ENCODE measurements around the gene DPP9. TPM values are rescaled to one million over a fixed set of nuclear protein-coding genes. Genes with fewer than 3 reads are reported as not detected.

DPP9 gene
- total RNA-seq, 2 experiments from 2014 or later, result 40.2 to 63.8 TPM

GRCh38 chr19:4711211-4711610 lies 12.4 kb downstream of the DPP9 start:
- TF ChIP-seq, protein P1, sequence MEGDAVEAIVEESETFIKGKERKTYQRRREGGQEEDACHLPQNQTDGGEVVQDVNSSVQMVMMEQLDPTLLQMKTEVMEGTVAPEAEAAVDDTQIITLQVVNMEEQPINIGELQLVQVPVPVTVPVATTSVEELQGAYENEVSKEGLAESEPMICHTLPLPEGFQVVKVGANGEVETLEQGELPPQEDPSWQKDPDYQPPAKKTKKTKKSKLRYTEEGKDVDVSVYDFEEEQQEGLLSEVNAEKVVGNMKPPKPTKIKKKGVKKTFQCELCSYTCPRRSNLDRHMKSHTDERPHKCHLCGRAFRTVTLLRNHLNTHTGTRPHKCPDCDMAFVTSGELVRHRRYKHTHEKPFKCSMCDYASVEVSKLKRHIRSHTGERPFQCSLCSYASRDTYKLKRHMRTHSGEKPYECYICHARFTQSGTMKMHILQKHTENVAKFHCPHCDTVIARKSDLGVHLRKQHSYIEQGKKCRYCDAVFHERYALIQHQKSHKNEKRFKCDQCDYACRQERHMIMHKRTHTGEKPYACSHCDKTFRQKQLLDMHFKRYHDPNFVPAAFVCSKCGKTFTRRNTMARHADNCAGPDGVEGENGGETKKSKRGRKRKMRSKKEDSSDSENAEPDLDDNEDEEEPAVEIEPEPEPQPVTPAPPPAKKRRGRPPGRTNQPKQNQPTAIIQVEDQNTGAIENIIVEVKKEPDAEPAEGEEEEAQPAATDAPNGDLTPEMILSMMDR (conservative IDR thresholded peaks at IDR 0.05; ENCODE audit: low read length), result no peak
- no peak for TF ChIP-seq EZH2phosphoT487 (IDR thresholded peaks at IDR 0.05; ENCODE audit: borderline replicate concordance, low read depth, low read length)
- ChIA-PET POLR2A (interaction anchor here (0.6 kb wide), 1 partner anchor 351 kb away, joined by 3 read pairs; no protein-coding TSS in a partner anchor), CTCF (ENCODE audit: unreplicated experiment) (no interaction called here)
- H3K9me2 ChIP-seq (ENCODE audit: insufficient read depth, low read length), result no peaks in the 10 kb centered on the region
- intact Hi-C loops (cut with micrococcal nuclease; ENCODE audit: unreplicated experiment), result no loop called here
- no peak overlapping the region for H2AFZ ChIP-seq (ENCODE audit: low read length)
- no peaks in the 10 kb centered on the region for H3K9me3 ChIP-seq (ENCODE audit: low read length)
- DNase-seq (ENCODE audit: low spot score), result no peak
- H3K27ac ChIP-seq (ENCODE audit: low read depth, low read length, poor library complexity, severe bottlenecking), result no peak overlapping the region
- H3K4me3 ChIP-seq (ENCODE audit: low read depth, low read length, poor library complexity, severe bottlenecking), result no peak overlapping the region
- H4K20me1 ChIP-seq (ENCODE audit: insufficient read depth, low read length), result no peaks in the 10 kb centered on the region
- no peak overlapping the region for H3K4me2 ChIP-seq (ENCODE audit: low read length)
- H3K79me2 ChIP-seq (ENCODE audit: insufficient read depth, low read depth, low read length), result no peaks in the 10 kb centered on the region
- peaks cover 58% of the 10 kb centered on the region for H3K36me3 ChIP-seq (ENCODE audit: insufficient read depth, low read length)
- H3K4me1 ChIP-seq (ENCODE audit: insufficient read depth, low read length, poor library complexity, severe bottlenecking), result no peaks in the 10 kb centered on the region
- no TSS peak for BruUV-seq (replicated peaks)

DNA sequence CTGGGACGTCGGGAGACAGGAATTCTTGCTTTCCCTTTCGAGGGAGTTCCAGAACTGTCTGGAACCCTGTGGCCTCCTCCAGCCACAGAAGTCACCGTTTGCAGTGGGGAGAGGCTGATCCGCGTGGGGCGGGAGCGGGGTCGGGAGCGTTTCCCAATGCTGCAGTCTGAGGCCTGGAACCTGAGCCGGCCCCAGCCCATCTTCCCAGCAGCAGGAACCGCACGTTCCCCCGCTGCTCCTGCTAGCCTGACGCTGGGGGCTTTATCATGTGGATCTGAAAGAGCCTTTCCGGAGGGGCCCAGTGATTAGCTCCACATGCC lies 13.4 kb downstream of the DPP9 start:
- H3K4me2 ChIP-seq (ENCODE audit: low read length), result no peak overlapping the region
- no TSS peak for BruUV-seq (replicated peaks)
- CTCF ChIA-PET (ENCODE audit: unreplicated experiment), result no interaction called here
- no peaks in the 10 kb centered on the region for H3K9me3 ChIP-seq (ENCODE audit: low read length)
- POLR2A ChIA-PET, result no interaction called here
- H4K20me1 ChIP-seq (ENCODE audit: insufficient read depth, low read length), result no peaks in the 10 kb centered on the region
- no peak for DNase-seq (ENCODE audit: low spot score)
- no peaks in the 10 kb centered on the region for H3K9me2 ChIP-seq (ENCODE audit: insufficient read depth, low read length)
- H3K4me3 ChIP-seq (ENCODE audit: low read depth, low read length, poor library complexity, severe bottlenecking), result no peak overlapping the region
- H2AFZ ChIP-seq (ENCODE audit: low read length), result no peak overlapping the region
- H3K4me1 ChIP-seq (ENCODE audit: insufficient read depth, low read length, poor library complexity, severe bottlenecking), result no peaks in the 10 kb centered on the region
- intact Hi-C loops (cut with micrococcal nuclease; ENCODE audit: unreplicated experiment), result no loop called here
- TF ChIP-seq EZH2phosphoT487 (IDR thresholded peaks at IDR 0.05; ENCODE audit: borderline replicate concordance, low read depth, low read length), result no peak
- TF ChIP-seq, protein P1 (conservative IDR thresholded peaks at IDR 0.05; ENCODE audit: low read length), result no peak
- peaks cover 54% of the 10 kb centered on the region for H3K36me3 ChIP-seq (ENCODE audit: insufficient read depth, low read length)
- no peaks in the 10 kb centered on the region for H3K79me2 ChIP-seq (ENCODE audit: insufficient read depth, low read depth, low read length)
- no peak overlapping the region for H3K27ac ChIP-seq (ENCODE audit: low read depth, low read length, poor library complexity, severe bottlenecking)

- H2AFZ ChIP-seq (ENCODE audit: low read length), result no peak overlapping the region
- H3K36me3 ChIP-seq (ENCODE audit: insufficient read depth, low read length), result peaks cover 57% of the 10 kb centered on the region
- H3K4me3 ChIP-seq (ENCODE audit: low read depth, low read length, poor library complexity, severe bottlenecking), result no peak overlapping the region
- TF ChIP-seq, protein P1 (conservative IDR thresholded peaks at IDR 0.05; ENCODE audit: low read length), result no peak
- no peak for TF ChIP-seq EZH2phosphoT487 (IDR thresholded peaks at IDR 0.05; ENCODE audit: borderline replicate concordance, low read depth, low read length)
- no peaks in the 10 kb centered on the region for H3K9me2 ChIP-seq (ENCODE audit: insufficient read depth, low read length)
- no peak for DNase-seq (ENCODE audit: low spot score)
- ChIA-PET CTCF (ENCODE audit: unreplicated experiment) (no interaction called here), POLR2A (no interaction called here)
- no peaks in the 10 kb centered on the region for H4K20me1 ChIP-seq (ENCODE audit: insufficient read depth, low read length)
- no peak overlapping the region for H3K4me2 ChIP-seq (ENCODE audit: low read length)
- H3K79me2 ChIP-seq (ENCODE audit: insufficient read depth, low read depth, low read length), result no peaks in the 10 kb centered on the region
- no peaks in the 10 kb centered on the region for H3K9me3 ChIP-seq (ENCODE audit: low read length)
- no TSS peak for BruUV-seq (replicated peaks)
- no peak overlapping the region for H3K27ac ChIP-seq (ENCODE audit: low read depth, low read length, poor library complexity, severe bottlenecking)
- no peaks in the 10 kb centered on the region for H3K4me1 ChIP-seq (ENCODE audit: insufficient read depth, low read length, poor library complexity, severe bottlenecking)
- intact Hi-C loops (cut with micrococcal nuclease; ENCODE audit: unreplicated experiment), result no loop called here
Measured at GRCh38 chr19:4709440-4710280, 14.0 kb downstream of the DPP9 start.

Data from OCI-LY7 (cell line).